ENCODE measurements around the gene PLCB4.

Gene PLCB4

DNA sequence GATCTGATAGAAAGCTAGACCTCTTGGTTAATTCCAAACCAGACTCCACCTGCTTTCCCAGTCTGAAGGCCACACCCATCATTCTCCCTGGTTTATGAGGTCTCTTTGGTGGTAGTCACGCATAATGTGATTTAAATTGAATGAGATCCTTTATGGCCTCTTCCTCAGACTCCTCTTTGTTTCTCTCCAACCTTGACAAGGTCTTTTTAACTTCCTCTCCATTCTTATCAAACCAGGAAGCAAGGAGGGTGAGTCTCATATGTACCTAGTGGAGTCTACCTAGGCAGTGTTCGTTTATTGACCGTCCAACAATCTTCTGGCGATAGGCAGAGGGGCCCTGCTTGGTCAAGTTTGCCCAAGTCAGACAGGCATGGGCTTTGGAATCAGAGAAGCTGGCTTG lies 261.3 kb downstream of the PLCB4 start:
- TF ChIP-seq, protein P1, sequence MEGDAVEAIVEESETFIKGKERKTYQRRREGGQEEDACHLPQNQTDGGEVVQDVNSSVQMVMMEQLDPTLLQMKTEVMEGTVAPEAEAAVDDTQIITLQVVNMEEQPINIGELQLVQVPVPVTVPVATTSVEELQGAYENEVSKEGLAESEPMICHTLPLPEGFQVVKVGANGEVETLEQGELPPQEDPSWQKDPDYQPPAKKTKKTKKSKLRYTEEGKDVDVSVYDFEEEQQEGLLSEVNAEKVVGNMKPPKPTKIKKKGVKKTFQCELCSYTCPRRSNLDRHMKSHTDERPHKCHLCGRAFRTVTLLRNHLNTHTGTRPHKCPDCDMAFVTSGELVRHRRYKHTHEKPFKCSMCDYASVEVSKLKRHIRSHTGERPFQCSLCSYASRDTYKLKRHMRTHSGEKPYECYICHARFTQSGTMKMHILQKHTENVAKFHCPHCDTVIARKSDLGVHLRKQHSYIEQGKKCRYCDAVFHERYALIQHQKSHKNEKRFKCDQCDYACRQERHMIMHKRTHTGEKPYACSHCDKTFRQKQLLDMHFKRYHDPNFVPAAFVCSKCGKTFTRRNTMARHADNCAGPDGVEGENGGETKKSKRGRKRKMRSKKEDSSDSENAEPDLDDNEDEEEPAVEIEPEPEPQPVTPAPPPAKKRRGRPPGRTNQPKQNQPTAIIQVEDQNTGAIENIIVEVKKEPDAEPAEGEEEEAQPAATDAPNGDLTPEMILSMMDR (IDR thresholded peaks at IDR 0.05; ENCODE audit: control insufficient read depth, extremely low read depth, insufficient read depth), result no peak
- no peak for DNase-seq (ENCODE audit: low read depth)

DNA sequence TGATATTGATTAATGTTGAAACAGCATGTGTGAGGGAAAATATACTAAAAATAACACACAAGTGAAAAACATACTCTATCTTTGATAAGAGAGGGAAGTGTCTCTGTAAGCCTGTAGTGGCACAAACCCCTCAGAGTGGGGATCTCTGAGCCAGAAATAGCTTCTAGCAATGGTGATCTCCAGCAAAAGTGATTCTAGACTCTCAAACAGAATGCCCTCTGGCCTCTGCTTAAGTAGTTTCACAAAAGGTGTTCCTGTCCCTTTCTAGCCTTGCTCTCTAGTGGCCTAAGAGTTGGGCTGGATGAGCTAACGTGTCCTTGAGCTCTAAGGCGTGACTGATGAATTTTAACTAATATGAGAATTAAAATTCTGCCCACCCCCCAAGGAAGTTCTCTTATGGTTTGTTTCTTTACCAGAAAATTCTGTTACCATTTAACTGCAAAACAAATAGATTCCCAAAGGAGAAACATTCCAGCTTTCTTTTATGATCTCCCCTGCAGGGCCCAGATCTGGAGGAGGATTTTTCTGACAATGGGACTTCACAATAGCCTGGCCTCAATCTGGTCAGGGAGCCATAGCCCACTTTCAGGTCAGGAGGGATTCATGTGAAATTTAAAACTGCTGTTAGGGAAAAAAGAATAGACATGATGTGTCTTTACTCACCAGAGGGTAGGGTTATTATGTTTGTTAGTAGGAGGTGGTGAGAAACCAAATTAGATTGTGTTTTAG lies 263.0 kb downstream of the PLCB4 start:
- DNase-seq (ENCODE audit: low read depth), result no peak
- H3K4me3 ChIP-seq (ENCODE audit: low read depth, low read length), result no peak overlapping the region
- TF ChIP-seq, protein P1 (IDR thresholded peaks at IDR 0.05; ENCODE audit: control insufficient read depth, extremely low read depth, insufficient read depth), result no peak

More for the DNA sequence above, 261.3 kb downstream of the PLCB4 start:
- H3K4me3 ChIP-seq (ENCODE audit: low read depth, low read length), result no peak overlapping the region

DNA sequence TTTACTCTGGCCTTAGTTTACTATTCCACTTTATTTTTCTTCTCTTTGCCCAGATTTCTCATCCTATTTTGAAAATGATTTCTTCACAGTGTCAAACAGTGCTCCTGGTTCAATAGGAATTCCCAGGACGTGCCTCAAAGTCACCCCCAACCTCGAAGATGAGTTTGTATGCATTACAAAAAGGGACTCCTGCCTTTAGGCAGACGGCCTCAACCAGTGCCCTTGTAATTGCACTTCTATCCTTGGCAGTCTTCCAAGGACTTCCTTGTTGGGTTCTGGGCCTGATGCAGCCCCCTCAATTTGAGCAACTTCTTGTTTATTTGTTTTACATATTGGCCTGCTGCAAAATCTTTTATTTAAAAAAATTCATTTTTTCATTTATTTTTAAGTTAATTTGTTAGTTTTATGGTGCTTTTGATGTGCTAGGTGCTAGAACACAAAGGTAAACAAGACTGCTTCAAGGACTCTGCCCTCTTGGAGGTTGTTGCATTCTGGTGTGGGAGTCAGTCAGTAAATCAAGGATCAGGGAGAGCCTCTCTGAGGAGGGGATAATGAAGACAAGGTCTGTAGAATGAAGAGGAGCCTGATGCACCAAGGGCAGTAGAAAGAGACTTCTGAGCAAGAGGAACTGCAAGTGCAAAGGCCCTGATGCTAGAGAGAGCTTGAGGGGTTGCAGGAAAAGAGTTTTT lies 264.0 kb downstream of the PLCB4 start:
- no peak overlapping the region for H3K4me3 ChIP-seq (ENCODE audit: low read depth, low read length)
- no peak for DNase-seq (ENCODE audit: low read depth)
- TF ChIP-seq, protein P1 (IDR thresholded peaks at IDR 0.05; ENCODE audit: control insufficient read depth, extremely low read depth, insufficient read depth), result no peak

DNA sequence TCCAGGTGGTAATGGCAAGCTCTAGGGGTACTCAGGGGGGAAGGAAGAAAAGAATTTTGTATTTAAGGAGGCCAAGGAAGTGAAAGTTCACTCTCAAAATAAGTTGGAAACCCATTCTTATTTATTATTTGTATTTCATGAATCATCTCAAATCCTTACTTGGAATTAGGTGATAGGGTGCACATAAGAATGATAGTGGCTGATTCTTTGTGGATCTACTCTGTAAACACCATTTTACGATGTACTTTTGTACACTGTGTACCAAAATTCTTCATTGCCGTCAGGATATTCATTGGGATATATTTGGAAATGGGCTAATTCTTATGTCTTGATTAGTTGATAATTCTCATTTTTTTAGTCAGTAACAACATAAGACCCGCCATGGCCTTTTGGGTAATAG lies 266.0 kb downstream of the PLCB4 start:
- no peak overlapping the region for H3K4me3 ChIP-seq (ENCODE audit: low read depth, low read length)
- TF ChIP-seq, protein P1 (IDR thresholded peaks at IDR 0.05; ENCODE audit: control insufficient read depth, extremely low read depth, insufficient read depth), result no peak
- DNase-seq (ENCODE audit: low read depth), result peak; percentile 37

DNA sequence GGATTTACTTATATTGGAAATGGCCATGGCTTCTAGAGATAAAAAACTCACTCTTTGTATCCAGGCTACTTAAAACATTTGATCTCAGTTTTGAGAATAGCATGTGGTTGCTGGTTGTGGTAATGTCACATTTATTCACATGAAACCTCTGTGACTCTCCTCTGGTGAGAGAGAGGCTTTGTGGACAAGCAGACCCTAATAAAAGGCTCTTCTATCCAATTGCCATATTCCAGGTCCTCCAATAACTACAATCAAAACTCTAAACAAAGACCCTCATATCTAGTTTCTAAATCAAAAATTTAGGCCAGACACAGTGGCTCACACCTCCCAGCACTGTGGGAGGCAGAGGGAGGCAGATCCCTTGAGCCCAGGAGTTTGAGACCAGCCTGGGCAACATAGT lies 269.2 kb downstream of the PLCB4 start:
- H3K4me3 ChIP-seq (ENCODE audit: low read depth, low read length), result no peak overlapping the region
- DNase-seq (ENCODE audit: low read depth), result no peak
- TF ChIP-seq, protein P1 (IDR thresholded peaks at IDR 0.05; ENCODE audit: control insufficient read depth, extremely low read depth, insufficient read depth), result no peak

DNA sequence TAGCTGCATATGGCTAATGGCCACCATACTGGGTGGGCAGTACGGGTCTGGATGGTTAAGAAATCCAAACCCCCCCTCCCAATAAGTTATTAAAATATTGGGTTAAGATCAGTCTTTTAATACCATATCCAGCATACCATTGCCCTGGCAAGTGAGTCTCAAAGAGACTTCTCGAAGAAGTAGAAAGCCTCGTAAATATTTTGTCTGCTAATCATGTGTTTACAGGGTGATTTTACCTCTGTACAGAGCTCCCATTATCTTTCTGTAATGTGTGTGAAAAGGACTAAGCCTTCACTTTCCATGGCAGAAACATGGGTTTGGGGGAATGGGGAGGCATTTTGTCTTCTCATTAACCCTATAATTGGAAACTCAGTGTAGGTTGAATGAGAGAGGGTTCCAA lies 270.8 kb downstream of the PLCB4 start:
- TF ChIP-seq, protein P1 (IDR thresholded peaks at IDR 0.05; ENCODE audit: control insufficient read depth, extremely low read depth, insufficient read depth), result no peak
- no peak overlapping the region for H3K4me3 ChIP-seq (ENCODE audit: low read depth, low read length)
- DNase-seq (ENCODE audit: low read depth), result no peak
